ENCODE measurements around the gene NAALADL2.

GRCh38 chr3:175129571-175129970, 270.4 kb downstream of the NAALADL2 start:
- no peak for TF ChIP-seq CTCF (conservative IDR thresholded peaks at IDR 0.05 in 1 of 2, IDR thresholded peaks at IDR 0.05 in 1 of 2; ENCODE audit: low read depth in 1 of 2, low read length in 2 of 2)
- TF ChIP-seq EZH2 (IDR thresholded peaks at IDR 0.05; ENCODE audit: low read length, missing control alignments), result no peak
